PC-9 (cell line): ENCODE measurements around the gene GUCY2C. TPM values are rescaled to one million over a fixed set of nuclear protein-coding genes. Genes with fewer than 3 reads are reported as not detected.

Experiments
- BruUV-seq: library from RNA; stranded (reverse); fragments of 400-500 nt; replicated peaks from 2 replicates; lab custom pipeline; 2021; lab: Mats Ljungman, UMichigan
- CTCF ChIA-PET: fragments of 300-600 bp; sonication (Branson Sonifier 250); formaldehyde crosslinking; loops from one replicate; lab custom pipeline; 2022; ENCODE audit warnings: antibody characterized with exemption; lab: Charles Lee
- POLR2A ChIA-PET: fragments of 300-600 bp; sonication (Branson Sonifier 250); formaldehyde crosslinking; loops from one replicate; lab custom pipeline; 2022; ENCODE audit warnings: antibody characterized with exemption; ENCODE audit not compliant: unreplicated experiment; lab: Charles Lee
- DNase-seq, 2 experiments: peaks; one replicate each; pipeline versions ENCODE4 v3.0.0 to v3.0.0-alpha.2; 2015 to 2022; ENCODE audit warnings: mixed read lengths in 1 of 2
- H2AFZ ChIP-seq: fragments of 200-600 bp; sonication (generic); 2 replicates; pipeline ENCODE4 v1.8.1; 2017; ENCODE audit warnings: antibody characterized with exemption
- H3F3A ChIP-seq: fragments of 200-600 bp; sonication (generic); 2 replicates; pipeline ENCODE4 v1.8.1; 2017; ENCODE audit warnings: antibody characterized with exemption, mild to moderate bottlenecking, low read depth; ENCODE audit not compliant: insufficient read depth
- H3K27ac ChIP-seq: fragments of 200-600 bp; sonication (generic); 2 replicates; pipeline ENCODE4 v1.6.1; 2016; ENCODE audit warnings: mixed run types
- H3K27me3 ChIP-seq: fragments of 200-600 bp; sonication (generic); 2 replicates; pipeline ENCODE4 v1.6.1; 2016; ENCODE audit warnings: low read depth, mixed run types; ENCODE audit not compliant: insufficient read depth
- H3K36me3 ChIP-seq: fragments of 200-600 bp; sonication (generic); 2 replicates; pipeline ENCODE4 v1.6.1; 2016; ENCODE audit warnings: low read depth, mixed run types
- H3K4me1 ChIP-seq: fragments of 200-600 bp; sonication (generic); replicated peaks from 2 replicates; pipeline ENCODE4 v1.6.1; 2016; ENCODE audit warnings: mixed run types; ENCODE audit not compliant: insufficient read depth
- H3K4me2 ChIP-seq: fragments of 200-600 bp; sonication (generic); 2 replicates; pipeline ENCODE4 v1.6.1; 2017; ENCODE audit warnings: mixed run types
- H3K4me3 ChIP-seq: fragments of 200-600 bp; sonication (generic); 2 replicates; pipeline ENCODE4 v1.6.1; 2016; ENCODE audit warnings: mixed run types
- H3K79me2 ChIP-seq: fragments of 200-600 bp; sonication (generic); 2 replicates; pipeline ENCODE4 v1.6.1; 2017; ENCODE audit warnings: low read depth, mixed run types
- H3K9me2 ChIP-seq: fragments of 200-600 bp; sonication (generic); 2 replicates; pipeline ENCODE4 v1.8.1; 2017; ENCODE audit warnings: mild to moderate bottlenecking; ENCODE audit not compliant: insufficient read depth
- H3K9me3 ChIP-seq: fragments of 200-600 bp; sonication (generic); 2 replicates; pipeline ENCODE4 v1.8.1; 2016; ENCODE audit warnings: low read depth; ENCODE audit not compliant: insufficient read depth
- H4K20me1 ChIP-seq: fragments of 200-600 bp; sonication (generic); 2 replicates; pipeline ENCODE4 v1.8.1; 2017; ENCODE audit not compliant: insufficient read depth
- EZH2 ChIP-seq: fragments of 200-600 bp; sonication (generic); IDR thresholded peaks from 2 replicates; pipeline ENCODE4 v1.8.0; 2017; ENCODE audit warnings: antibody characterized with exemption, low read depth
- intact Hi-C: fragments of 100-400 bp; cut with micrococcal nuclease; formaldehyde crosslinking; loops from one replicate; pipeline ENCODE4 v1.10.0; 2022; ENCODE audit not compliant: unreplicated experiment
- total RNA-seq: library from RNA; stranded (reverse); gene quantifications from 2 replicates; pipeline ENCODE4 v1.2.3, GENCODE V29; 2021
- TF ChIP-seq, protein P1 (sequence below): fragments of 200-600 bp; sonication (generic); conservative IDR thresholded peaks from 2 replicates; pipeline ENCODE4 v1.6.1; 2017; ENCODE audit warnings: mixed run types, antibody characterized with exemption, mild to moderate bottlenecking, moderate library complexity

GUCY2C gene
- total RNA-seq, 1 experiment from 2014 or later, result not detected

DNA sequence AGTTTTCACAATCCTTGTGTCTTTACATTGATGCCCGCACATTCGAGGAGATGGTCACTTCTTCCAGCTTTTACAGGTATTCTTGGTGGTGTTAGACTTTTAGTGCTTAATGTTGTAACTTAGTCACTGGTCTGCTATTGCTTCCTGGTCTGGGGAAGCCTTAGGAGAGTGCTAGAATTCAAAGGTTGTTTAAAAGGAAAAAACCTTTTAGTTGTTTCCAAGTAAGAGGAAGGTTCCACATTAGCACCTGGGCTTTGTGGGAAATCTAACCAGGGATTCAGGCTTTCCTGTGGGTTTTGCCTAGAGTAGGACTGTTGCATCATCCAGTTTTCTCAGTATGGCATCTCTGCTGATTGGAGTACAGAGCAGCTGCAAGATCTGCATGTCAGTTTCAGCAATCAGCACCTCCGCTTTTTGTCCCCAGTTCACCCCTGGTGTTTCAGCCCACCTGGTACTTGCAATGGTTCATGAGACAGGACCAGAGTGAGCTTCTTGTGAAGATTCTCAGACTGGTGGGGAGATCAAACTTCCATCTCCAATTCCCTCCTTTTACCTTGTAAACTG lies 84.7 kb downstream of the GUCY2C start:
- no TSS peak for BruUV-seq
- no peaks in the 10 kb centered on the region for H3K27me3 ChIP-seq
- ChIA-PET CTCF (no interaction called here), POLR2A (no interaction called here)
- intact Hi-C loops, result no loop called here
- H3F3A ChIP-seq, result no peaks in the 10 kb centered on the region
- H3K4me1 ChIP-seq, result no peaks in the 10 kb centered on the region
- no peak overlapping the region for H3K4me2 ChIP-seq
- no peak for TF ChIP-seq EZH2
- TF ChIP-seq, protein P1, sequence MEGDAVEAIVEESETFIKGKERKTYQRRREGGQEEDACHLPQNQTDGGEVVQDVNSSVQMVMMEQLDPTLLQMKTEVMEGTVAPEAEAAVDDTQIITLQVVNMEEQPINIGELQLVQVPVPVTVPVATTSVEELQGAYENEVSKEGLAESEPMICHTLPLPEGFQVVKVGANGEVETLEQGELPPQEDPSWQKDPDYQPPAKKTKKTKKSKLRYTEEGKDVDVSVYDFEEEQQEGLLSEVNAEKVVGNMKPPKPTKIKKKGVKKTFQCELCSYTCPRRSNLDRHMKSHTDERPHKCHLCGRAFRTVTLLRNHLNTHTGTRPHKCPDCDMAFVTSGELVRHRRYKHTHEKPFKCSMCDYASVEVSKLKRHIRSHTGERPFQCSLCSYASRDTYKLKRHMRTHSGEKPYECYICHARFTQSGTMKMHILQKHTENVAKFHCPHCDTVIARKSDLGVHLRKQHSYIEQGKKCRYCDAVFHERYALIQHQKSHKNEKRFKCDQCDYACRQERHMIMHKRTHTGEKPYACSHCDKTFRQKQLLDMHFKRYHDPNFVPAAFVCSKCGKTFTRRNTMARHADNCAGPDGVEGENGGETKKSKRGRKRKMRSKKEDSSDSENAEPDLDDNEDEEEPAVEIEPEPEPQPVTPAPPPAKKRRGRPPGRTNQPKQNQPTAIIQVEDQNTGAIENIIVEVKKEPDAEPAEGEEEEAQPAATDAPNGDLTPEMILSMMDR, result no peak
- no peaks in the 10 kb centered on the region for H3K79me2 ChIP-seq
- DNase-seq, result no peak
- peaks cover 4% of the 10 kb centered on the region; the same call in 1 of the 2 replicates for H3K9me3 ChIP-seq
- H3K36me3 ChIP-seq, result no peaks in the 10 kb centered on the region
- H3K4me3 ChIP-seq, result no peak overlapping the region
- H3K9me2 ChIP-seq, result no peaks in the 10 kb centered on the region
- H2AFZ ChIP-seq, result no peak overlapping the region
- no peak overlapping the region for H3K27ac ChIP-seq
- no peaks in the 10 kb centered on the region for H4K20me1 ChIP-seq

DNA sequence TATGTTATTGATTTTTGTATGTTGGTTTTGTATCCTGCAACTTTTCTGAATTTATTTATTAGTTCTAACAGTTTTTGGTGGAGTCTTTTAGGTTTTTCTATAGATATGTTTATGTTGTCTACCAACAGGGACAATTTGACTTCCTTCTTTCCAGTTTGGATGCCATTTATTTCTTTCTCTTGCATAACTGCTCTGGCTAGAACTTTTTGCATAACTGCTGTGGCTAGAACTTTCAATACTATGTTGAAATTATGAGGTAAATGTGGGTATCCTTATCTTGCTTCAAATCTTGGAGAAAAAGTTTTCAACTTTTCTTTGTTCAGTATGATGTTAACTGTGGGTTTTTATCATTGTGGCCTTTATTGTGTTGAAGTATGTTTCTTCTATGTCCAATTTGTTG lies 88.8 kb downstream of the GUCY2C start:
- H3K79me2 ChIP-seq, result no peaks in the 10 kb centered on the region
- peaks cover 28% of the 10 kb centered on the region; the same call in 1 of the 2 replicates for H3K9me3 ChIP-seq
- no peaks in the 10 kb centered on the region for H3F3A ChIP-seq
- H3K36me3 ChIP-seq, result no peaks in the 10 kb centered on the region
- intact Hi-C loops, result no loop called here
- H2AFZ ChIP-seq, result no peak overlapping the region
- no peak overlapping the region for H3K4me3 ChIP-seq
- H3K4me1 ChIP-seq, result no peaks in the 10 kb centered on the region
- no peak overlapping the region for H3K27ac ChIP-seq
- TF ChIP-seq, protein P1, result no peak
- TF ChIP-seq EZH2, result no peak
- ChIA-PET CTCF (no interaction called here), POLR2A (no interaction called here)
- H3K27me3 ChIP-seq, result no peaks in the 10 kb centered on the region
- H4K20me1 ChIP-seq, result no peaks in the 10 kb centered on the region
- no peak for DNase-seq
- BruUV-seq, result no TSS peak
- no peaks in the 10 kb centered on the region for H3K9me2 ChIP-seq
- H3K4me2 ChIP-seq, result no peak overlapping the region

DNA sequence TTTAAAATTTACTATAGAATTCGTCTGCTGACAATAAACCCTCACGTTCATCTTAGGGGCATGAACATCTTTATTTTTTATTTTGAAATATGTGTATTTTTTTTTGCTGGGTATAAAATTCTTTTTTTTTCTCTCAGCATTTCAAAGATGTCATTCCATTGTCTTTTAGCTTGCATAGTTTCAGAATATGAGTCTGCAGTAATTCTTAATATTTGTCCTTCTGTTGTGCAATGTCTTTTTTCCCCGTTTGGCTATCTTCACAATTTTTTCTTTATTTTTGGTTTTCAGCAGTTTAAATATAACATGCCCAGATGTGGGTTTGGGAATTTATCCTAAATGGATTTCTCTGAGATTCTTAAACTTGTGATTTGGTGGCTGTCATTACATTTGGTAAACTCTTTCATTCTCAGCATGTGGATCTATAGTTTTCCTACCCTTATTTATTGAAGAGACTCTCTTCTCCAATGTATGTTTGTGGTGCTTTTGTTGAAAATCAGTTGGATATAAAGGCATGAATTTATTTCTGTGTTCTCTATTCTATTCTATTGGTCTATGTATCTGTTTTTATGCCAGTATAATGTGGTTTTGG lies 90.9 kb downstream of the GUCY2C start:
- TF ChIP-seq, protein P1, result no peak
- no peak for TF ChIP-seq EZH2
- no peak overlapping the region for H2AFZ ChIP-seq
- H3K4me2 ChIP-seq, result no peak overlapping the region
- no peak overlapping the region for H3K27ac ChIP-seq
- BruUV-seq, result no TSS peak
- intact Hi-C loops, result no loop called here
- no peaks in the 10 kb centered on the region for H3K79me2 ChIP-seq
- no peaks in the 10 kb centered on the region for H4K20me1 ChIP-seq
- ChIA-PET CTCF (no interaction called here), POLR2A (no interaction called here)
- H3K4me1 ChIP-seq, result no peaks in the 10 kb centered on the region
- H3K36me3 ChIP-seq, result no peaks in the 10 kb centered on the region
- H3K9me3 ChIP-seq, result peaks cover 28% of the 10 kb centered on the region; the same call in 1 of the 2 replicates
- H3K27me3 ChIP-seq, result no peaks in the 10 kb centered on the region
- 0 out of 2 replicates have a peak overlapping the region, but pooled peaks have one; percentile 6 for H3K4me3 ChIP-seq
- H3F3A ChIP-seq, result no peaks in the 10 kb centered on the region
- no peak for DNase-seq
- H3K9me2 ChIP-seq, result no peaks in the 10 kb centered on the region
